GM10266 (cell line): ENCODE data around the gene DDX23.

Source experiments
- DNase-seq: peaks from one replicate; pipeline ENCODE4 v3.0.0; 2012; ENCODE audit errors: extremely low spot score
- TF ChIP-seq, protein P1 (sequence below): IDR thresholded peaks from 2 replicates; pipeline ENCODE4 v1.5.1; 2012; ENCODE audit warnings: mild to moderate bottlenecking, low read depth; ENCODE audit not compliant: control insufficient read depth, insufficient read depth; ENCODE audit errors: missing control alignments

DDX23 gene

DNA sequence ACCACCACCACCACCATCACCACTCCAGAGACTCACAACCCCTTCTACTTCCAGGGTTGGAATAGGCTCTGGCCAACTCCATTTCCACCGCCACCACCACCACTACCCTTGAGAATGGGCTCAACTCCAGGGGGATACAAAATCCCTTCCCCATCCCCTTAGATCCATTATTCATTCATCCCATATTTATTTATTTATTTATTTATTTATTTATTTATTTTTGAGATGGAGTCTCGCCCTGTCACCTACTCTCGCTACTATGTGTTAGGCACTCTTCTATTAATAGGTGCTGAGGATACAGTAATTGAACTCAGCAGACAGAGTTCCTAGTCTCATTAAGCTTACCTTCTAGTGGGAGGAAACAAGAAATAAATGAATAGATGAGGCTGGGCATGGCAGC, 58.3 kb downstream of the DDX23 start:
- TF ChIP-seq, protein P1, sequence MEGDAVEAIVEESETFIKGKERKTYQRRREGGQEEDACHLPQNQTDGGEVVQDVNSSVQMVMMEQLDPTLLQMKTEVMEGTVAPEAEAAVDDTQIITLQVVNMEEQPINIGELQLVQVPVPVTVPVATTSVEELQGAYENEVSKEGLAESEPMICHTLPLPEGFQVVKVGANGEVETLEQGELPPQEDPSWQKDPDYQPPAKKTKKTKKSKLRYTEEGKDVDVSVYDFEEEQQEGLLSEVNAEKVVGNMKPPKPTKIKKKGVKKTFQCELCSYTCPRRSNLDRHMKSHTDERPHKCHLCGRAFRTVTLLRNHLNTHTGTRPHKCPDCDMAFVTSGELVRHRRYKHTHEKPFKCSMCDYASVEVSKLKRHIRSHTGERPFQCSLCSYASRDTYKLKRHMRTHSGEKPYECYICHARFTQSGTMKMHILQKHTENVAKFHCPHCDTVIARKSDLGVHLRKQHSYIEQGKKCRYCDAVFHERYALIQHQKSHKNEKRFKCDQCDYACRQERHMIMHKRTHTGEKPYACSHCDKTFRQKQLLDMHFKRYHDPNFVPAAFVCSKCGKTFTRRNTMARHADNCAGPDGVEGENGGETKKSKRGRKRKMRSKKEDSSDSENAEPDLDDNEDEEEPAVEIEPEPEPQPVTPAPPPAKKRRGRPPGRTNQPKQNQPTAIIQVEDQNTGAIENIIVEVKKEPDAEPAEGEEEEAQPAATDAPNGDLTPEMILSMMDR, result no peak
- no peak for DNase-seq

DNA sequence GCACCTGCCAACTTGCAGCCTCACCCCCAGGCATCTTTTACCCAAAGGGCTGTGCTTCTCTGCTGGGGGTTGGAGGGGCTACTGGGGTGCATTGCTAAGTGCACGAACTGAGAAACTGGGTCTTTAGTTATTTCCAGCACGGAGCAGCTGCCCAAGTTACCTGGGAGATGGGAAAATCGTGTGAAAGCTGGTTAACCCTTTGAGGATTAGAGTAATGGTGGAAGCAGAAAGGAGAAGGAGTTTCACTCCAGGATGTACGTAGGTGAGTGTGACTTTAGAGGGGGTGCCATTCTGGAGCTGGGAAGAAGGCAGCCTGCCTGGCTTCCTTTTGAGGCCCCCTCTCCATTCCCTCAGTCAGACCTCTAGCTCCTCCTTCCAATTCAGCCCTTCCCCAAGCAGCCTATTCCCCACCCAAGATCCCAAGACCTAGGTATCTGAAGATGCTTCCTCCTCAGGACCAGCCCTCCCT, 62.1 kb downstream of the DDX23 start:
- no peak for DNase-seq
- TF ChIP-seq, protein P1, result no peak

DNA sequence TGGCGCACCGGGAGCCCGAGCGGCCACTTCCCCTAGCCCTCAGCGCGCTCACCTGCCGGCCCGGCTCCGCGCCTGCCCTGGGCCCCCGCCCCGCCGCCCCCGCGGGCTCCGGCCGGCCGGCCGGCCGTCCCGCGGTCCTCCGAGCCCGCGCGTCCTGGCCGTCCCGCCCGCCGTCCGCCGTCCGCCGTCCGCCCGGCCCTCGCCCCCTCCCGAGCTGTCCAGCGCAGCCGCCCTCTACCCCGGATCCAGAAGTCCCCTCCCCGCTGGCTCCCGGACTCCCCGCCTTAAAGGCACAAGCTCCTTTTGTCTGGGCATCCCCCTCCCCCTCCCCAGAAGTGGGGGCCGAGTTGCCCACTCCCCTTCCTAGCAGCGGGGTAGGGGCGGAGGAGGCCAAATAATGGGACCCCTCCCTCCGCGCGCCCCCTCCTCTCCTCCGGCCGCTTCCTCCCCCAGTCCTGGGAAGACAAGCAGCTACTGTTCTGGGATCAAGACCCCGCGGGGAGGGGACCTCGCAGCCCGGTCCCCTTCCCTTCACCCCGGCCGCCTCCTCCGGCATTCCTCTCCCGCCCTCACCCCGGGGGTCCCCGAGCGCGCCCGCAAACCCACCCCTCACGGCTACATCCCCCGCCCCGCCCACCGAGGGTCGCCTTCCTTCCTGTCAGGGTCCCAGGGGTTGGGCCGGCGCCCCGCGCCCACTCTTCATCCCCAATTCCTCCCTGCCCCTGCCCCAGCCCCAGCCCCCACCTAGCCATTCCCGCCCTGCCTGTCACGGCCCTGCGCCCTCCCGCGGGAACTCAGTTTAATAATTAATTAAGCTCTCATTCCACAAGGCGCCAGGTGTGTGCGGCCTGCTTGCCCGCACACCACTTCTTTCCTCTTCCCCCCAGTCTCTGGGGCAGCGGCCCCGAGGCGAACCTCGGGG, 62.8 kb downstream of the DDX23 start, which contains the start of gene ADCY6:
Gene ADCY6 (minus strand): TSS at position 236 of the 922 bp plus-strand sequence. CDS start 5,655 bp downstream, outside the sequence.
- TF ChIP-seq, protein P1, result no peak
- peak; percentile 71 for DNase-seq

DNA sequence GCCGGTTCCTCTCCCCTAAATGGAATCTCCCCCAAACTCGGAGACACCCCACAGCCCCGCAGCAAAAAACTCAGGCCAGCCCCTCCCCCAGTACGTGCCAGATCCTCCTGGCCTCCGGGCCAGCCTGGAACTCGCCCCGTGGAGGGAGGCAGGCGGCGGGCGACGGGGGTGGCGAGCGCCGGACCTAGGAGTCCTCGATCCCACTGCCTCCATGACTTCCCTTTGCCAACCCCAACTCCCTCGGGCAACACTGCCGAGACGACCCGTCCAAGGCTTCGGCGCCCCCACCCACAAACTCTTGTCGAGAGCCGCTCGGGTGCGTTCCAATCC, 63.5 kb downstream of the DDX23 start:
- no peak for DNase-seq
- TF ChIP-seq, protein P1, result no peak

DNA sequence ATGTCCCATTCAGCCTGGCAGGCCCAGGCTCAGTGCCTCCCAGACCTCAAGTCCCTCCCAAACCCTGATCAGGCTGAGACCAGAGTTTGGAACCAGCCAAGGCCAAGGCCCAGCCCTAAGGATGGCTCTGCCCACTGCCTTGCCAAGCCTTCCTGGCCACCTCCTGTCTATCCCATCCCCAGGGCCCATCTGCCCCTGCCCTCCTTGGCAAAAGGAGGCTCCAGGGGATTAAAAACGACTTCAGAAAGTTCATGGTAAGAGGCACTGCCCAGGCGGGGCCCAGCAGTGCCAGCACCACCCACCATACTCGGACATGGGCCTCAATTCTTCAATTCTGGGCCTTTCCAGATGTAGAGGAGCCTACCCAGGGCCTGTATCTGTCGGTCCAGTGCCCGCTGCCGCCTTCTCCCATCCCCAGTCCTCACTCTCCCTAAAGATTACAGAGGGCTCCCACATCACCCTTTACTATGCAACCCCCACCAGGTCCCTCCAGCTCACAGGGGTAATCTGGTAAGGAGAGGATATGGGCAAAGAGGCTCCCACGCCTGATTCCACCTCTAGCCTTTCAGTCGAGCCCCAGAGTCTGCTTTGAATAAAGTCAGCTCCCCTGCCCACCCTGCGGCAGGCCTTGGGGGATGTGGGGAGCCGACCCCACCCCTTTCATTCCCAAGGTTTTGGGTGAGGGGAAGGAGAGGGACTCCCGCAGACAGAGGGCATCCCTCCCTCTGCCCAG, 64.0 kb downstream of the DDX23 start:
- no peak for DNase-seq
- TF ChIP-seq, protein P1, result no peak

DNA sequence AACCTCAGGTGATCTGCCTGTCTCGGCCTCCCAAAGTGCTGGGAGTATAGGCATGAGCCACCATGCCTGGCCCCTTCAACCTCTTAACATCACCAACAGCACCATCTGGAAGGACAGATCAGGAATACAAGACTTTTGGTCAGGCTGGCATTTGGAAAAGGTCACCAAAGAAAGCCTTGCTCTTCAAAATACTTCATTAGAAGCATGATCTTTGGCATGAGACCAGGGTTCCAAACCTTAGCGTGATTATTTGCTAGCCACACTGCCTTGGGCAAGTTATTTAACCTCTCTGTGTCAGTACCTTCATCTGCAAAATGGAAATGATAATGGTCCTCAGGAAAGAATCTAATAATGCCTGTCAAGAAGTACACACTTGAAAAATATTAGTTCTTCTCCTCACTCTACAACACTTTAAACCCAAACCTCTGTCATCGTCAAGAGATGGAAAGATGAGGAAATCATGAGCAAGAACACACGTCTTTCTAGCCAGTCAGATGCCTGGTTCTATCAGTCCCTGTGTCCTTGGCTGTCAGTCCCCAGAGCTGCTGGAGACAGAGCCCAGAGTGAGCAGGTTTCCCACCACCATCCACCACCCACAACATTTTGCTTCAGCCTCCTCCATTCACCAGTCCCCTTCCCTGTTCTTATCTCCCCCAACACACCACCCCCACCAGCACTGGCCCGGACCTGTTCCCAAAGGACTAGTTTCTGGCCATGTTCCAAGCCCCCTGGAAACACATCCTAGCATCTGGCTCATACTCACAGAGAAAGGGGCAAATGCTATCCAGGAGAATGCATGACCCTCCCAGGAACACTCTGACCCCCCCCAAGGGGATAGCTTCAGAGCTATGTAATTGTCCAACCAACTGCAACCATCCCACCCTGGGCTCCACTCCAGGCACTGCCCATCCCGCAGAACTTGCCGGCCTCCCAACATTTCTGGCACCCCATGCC, 65.1 kb downstream of the DDX23 start:
- TF ChIP-seq, protein P1, result no peak
- DNase-seq, result no peak
